ENCODE measurements around the gene FILIP1.

The FILIP1 gene

GRCh38 chr6:75331151-75331550 is 162.4 kb downstream of the FILIP1 start:
- no peak for DNase-seq

- DNase-seq: no peak
Measured at GRCh38 chr6:75329703-75330102, 163.9 kb downstream of the FILIP1 start.

- no peak for DNase-seq
Measured at GRCh38 chr6:75327807-75328206, 165.8 kb downstream of the FILIP1 start.

GRCh38 chr6:75326557-75327258 is 166.9 kb downstream of the FILIP1 start:
- no peak for DNase-seq

GRCh38 chr6:75318900-75319299 is 174.7 kb downstream of the FILIP1 start:
- DNase-seq: no peak

- no peak for DNase-seq
Measured at GRCh38 chr6:75317503-75318206, 175.9 kb downstream of the FILIP1 start.

- DNase-seq: no peak
Measured at GRCh38 chr6:75315978-75316377, 177.6 kb downstream of the FILIP1 start.

- DNase-seq: no peak
Measured at GRCh38 chr6:75308250-75308988, 185.2 kb downstream of the FILIP1 start.

GRCh38 chr6:75307364-75308004 is 186.1 kb downstream of the FILIP1 start:
- DNase-seq: no peak

GRCh38 chr6:75306064-75306463 is 187.5 kb downstream of the FILIP1 start:
- no peak for DNase-seq

- DNase-seq: no peak
Measured at GRCh38 chr6:75305573-75305972, 188.0 kb downstream of the FILIP1 start.

GRCh38 chr6:75302280-75302679 is 191.3 kb downstream of the FILIP1 start:
- no peak for DNase-seq

GRCh38 chr6:75301537-75301936 is 192.1 kb downstream of the FILIP1 start:
- DNase-seq: no peak

GRCh38 chr6:75301088-75301487 is 192.5 kb downstream of the FILIP1 start:
- DNase-seq: no peak

- no peak for DNase-seq
Measured at GRCh38 chr6:75300531-75300855, 193.1 kb downstream of the FILIP1 start.

GRCh38 chr6:75299801-75300530 is 193.6 kb downstream of the FILIP1 start:
- DNase-seq: no peak

GRCh38 chr6:75296811-75297779 is 196.5 kb downstream of the FILIP1 start:
- no peak for DNase-seq

- DNase-seq: no peak
Measured at GRCh38 chr6:75292555-75292954, 201.0 kb downstream of the FILIP1 start.

- DNase-seq: no peak
Measured at GRCh38 chr6:75291744-75292143, 201.9 kb downstream of the FILIP1 start.

GRCh38 chr6:75291331-75291730 is 202.3 kb downstream of the FILIP1 start:
- no peak for DNase-seq

GRCh38 chr6:75290136-75290945 is 203.3 kb downstream of the FILIP1 start:
- DNase-seq: no peak

All from activated CD4-positive, alpha-beta T cell treated with anti-CD3 and anti-CD28 coated beads for 4 hours (primary cell).